ENCODE results near the gene NUP210L. TPM values are rescaled to one million over a fixed set of nuclear protein-coding genes. Genes with fewer than 3 reads are reported as not detected.

The NUP210L gene
- total RNA-seq, 3 donors from 2014 or later: 0.06 TPM; not detected in 2

DNA sequence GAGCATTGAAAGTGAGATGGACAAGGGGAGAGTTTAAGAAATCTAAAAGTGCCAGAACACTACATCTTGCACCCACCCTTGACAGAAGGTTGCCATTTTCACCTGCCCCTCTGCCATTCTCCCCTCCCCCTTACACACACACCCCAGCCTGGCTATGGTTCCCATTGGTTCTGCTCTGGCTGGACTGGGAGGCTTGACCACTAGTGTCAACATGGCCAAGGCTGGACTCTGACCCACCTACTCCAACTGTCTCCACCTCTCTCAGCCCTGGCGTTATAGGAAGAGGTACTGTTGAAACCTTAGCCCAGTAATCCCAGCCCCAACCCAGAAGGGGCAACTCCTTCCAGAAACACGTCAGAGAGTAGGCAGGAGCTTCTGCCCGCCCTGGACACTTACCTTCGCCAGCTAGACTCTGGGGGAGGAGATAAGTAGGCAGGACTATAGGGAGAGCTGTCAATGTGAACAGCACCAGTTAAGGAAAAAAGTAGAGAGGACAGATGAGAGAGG lies 201.0 kb downstream of the NUP210L start:
- ATAC-seq (no peak), DNase-seq (no peak)
- H3K4me3 ChIP-seq: no peak overlapping the region
- no peaks in the 10 kb centered on the region for H3K9me3 ChIP-seq
- TF ChIP-seq, protein P1, sequence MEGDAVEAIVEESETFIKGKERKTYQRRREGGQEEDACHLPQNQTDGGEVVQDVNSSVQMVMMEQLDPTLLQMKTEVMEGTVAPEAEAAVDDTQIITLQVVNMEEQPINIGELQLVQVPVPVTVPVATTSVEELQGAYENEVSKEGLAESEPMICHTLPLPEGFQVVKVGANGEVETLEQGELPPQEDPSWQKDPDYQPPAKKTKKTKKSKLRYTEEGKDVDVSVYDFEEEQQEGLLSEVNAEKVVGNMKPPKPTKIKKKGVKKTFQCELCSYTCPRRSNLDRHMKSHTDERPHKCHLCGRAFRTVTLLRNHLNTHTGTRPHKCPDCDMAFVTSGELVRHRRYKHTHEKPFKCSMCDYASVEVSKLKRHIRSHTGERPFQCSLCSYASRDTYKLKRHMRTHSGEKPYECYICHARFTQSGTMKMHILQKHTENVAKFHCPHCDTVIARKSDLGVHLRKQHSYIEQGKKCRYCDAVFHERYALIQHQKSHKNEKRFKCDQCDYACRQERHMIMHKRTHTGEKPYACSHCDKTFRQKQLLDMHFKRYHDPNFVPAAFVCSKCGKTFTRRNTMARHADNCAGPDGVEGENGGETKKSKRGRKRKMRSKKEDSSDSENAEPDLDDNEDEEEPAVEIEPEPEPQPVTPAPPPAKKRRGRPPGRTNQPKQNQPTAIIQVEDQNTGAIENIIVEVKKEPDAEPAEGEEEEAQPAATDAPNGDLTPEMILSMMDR (IDR thresholded peaks at IDR 0.05): no peak
- H3K4me1 ChIP-seq (ENCODE audit: low read depth): peaks cover 18% of the 10 kb centered on the region
- peaks cover 9% of the 10 kb centered on the region for H3K36me3 ChIP-seq (ENCODE audit: low read depth)
- intact Hi-C loops (cut with DNase I, micrococcal nuclease): no loop called here

- H3K4me1 ChIP-seq (ENCODE audit: low read depth): peaks cover 10% of the 10 kb centered on the region
- peaks cover 9% of the 10 kb centered on the region for H3K36me3 ChIP-seq (ENCODE audit: low read depth)
- intact Hi-C loops (cut with DNase I, micrococcal nuclease): no loop called here
- ATAC-seq (no peak), DNase-seq (no peak)
- no peaks in the 10 kb centered on the region for H3K9me3 ChIP-seq
- TF ChIP-seq, protein P1 (IDR thresholded peaks at IDR 0.05): no peak
- H3K4me3 ChIP-seq: no peak overlapping the region
Measured at GRCh38 chr1:153951801-153952200, 203.1 kb downstream of the NUP210L start.

- Histone ChIP-seq H3K36me3 (ENCODE audit: low read depth) (peaks cover 9% of the 10 kb centered on the region), H3K4me3 (no peak overlapping the region), H3K4me1 (ENCODE audit: low read depth) (peaks cover 7% of the 10 kb centered on the region), H3K9me3 (no peaks in the 10 kb centered on the region)
- TF ChIP-seq, protein P1 (IDR thresholded peaks at IDR 0.05): no peak
- intact Hi-C loops (cut with DNase I, micrococcal nuclease): no loop called here
- ATAC-seq: no peak
- no peak for DNase-seq
Measured at GRCh38 chr1:153951183-153951582, 203.7 kb downstream of the NUP210L start.

- Histone ChIP-seq H3K36me3 (ENCODE audit: low read depth) (no peaks in the 10 kb centered on the region), H3K4me1 (ENCODE audit: low read depth) (peaks cover 13% of the 10 kb centered on the region), H3K9me3 (no peaks in the 10 kb centered on the region), H3K4me3 (peak within 1 kb of the TSS; percentile 87)
- intact Hi-C loops (cut with DNase I, micrococcal nuclease): loop anchor here in 1 of 2 donors (10.0 kb wide), 2 partner anchors 122 to 152 kb away; no protein-coding TSS in a partner anchor
- DNase-seq (peak; percentile 83 to 89 (median 89)), ATAC-seq (peak; percentile 88)
- TF ChIP-seq, protein P1 (IDR thresholded peaks at IDR 0.05): peak; percentile 91
Measured at GRCh38 chr1:153946622-153947241, 208.1 kb downstream of the NUP210L start, which contains the start of gene DENND4B. TSS of gene DENND4B (minus strand) at chr1:153946718. CDS start at chr1:153944374, 2,344 bp downstream.

DNA sequence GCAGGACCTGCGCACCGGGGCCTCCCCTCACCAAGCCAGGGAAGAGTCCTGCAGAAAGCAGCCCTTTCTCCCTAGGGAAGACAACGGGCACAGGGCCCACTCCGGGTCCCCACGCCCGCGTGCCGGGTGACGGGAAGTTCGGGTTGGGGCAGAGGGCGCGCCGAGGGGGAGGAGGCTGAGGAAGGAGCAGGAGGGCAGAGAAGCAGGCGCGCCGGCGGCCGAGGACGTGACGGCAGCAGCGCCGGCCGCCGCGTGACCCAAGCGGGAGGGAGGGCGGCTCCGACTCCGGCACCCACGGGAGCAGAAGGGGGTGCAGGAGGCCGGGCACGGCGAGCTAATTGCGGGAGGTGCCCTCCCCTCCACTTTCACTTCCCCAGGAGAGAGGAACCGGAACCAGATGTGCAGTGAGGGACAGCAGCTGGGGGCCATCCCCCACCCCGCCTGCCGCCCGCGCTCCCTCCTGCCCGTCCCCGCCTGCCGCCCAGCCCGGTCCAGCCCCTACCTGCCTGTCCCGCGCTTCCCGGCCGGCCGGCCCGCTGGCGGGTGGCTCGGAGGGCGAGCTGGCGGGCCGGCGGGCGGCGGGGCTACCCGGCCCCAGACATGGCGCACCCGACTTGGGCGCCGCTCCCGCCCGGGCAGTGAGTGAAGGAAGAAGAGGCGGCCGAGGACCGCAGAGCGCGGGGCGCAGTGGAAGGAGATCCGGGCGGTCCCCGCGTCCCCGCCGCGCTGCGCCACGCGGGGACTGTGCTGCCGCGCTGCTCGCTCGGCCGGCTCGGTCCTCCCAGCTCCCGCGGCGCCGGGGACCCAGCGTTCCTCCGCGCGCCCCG lies 208.9 kb downstream of the NUP210L start:
- DNase-seq: peak; percentile 83 to 94 (median 91)
- H3K4me3 ChIP-seq: peak overlapping the region; percentile 87
- H3K9me3 ChIP-seq: no peaks in the 10 kb centered on the region
- intact Hi-C loops (cut with DNase I, micrococcal nuclease): loop anchor here in 1 of 2 donors (10.0 kb wide), 2 partner anchors 121 to 151 kb away; no protein-coding TSS in a partner anchor
- TF ChIP-seq, protein P1 (IDR thresholded peaks at IDR 0.05): no peak
- H3K36me3 ChIP-seq (ENCODE audit: low read depth): no peaks in the 10 kb centered on the region
- peaks cover 13% of the 10 kb centered on the region for H3K4me1 ChIP-seq (ENCODE audit: low read depth)
- ATAC-seq: peak; percentile 85
